Measurements from ENCODE around the gene RBAK. TPM values are rescaled to one million over a fixed set of nuclear protein-coding genes. Genes with fewer than 3 reads are reported as not detected.

The RBAK gene
- total and polyA plus RNA-seq, 2 of the 4 experiments (the other 2 are of a cell fraction): 2.8 to 8.1 TPM

- dilution Hi-C loops (cut with HindIII; ENCODE audit: low sequenced_read_pairs, unreplicated experiment) (no loop called here), in situ Hi-C loops (cut with MboI; ENCODE audit: low sequenced_read_pairs) (no loop called here), intact Hi-C loops (cut with micrococcal nuclease) (no loop called here)
- no peak overlapping the region for H2BK5ac ChIP-seq (ENCODE audit: low read depth, low read length, poor library complexity, severe bottlenecking)
- no peak overlapping the region for H4K5ac ChIP-seq (ENCODE audit: low read depth, low read length)
- no peak overlapping the region for H3K56ac ChIP-seq (ENCODE audit: extremely low read depth, insufficient read depth, low read length)
- H3K4me1 ChIP-seq (ENCODE audit: control insufficient read depth, insufficient read depth, low read length): no peaks in the 10 kb centered on the region
- H4K91ac ChIP-seq (ENCODE audit: insufficient read depth, low read depth, low read length): no peak overlapping the region
- H3K4ac ChIP-seq (ENCODE audit: low read depth, low read length): no peak overlapping the region
- WGBS, 2 experiments (ENCODE audit: extremely low coverage in 2 of 2, insufficient read length in 1 of 2): no CpG with 5 or more reads among the region's 4 CpGs
- peaks cover 3% of the 10 kb centered on the region; the same call in 1 of the 2 replicates for H3K27me3 ChIP-seq (ENCODE audit: control insufficient read depth, insufficient read depth, low read length)
- no peak overlapping the region for H2AK9ac ChIP-seq (replicated peaks; ENCODE audit: low read depth, low read length, poor library complexity)
- no peak overlapping the region for H3K4me3 ChIP-seq (ENCODE audit: insufficient read depth, low read depth, low read length)
- H3K4me2 ChIP-seq (ENCODE audit: low read depth, low read length): no peak overlapping the region
- no peak for ATAC-seq (ENCODE audit: low read depth)
- no peak overlapping the region for H3K18ac ChIP-seq (ENCODE audit: low read depth, low read length)
- no peak overlapping the region for H4K8ac ChIP-seq (ENCODE audit: low read depth in 2 of 2, low read length in 2 of 2)
- no peak overlapping the region for H3K9ac ChIP-seq (ENCODE audit: low read depth, low read length)
- TF ChIP-seq, protein P1, sequence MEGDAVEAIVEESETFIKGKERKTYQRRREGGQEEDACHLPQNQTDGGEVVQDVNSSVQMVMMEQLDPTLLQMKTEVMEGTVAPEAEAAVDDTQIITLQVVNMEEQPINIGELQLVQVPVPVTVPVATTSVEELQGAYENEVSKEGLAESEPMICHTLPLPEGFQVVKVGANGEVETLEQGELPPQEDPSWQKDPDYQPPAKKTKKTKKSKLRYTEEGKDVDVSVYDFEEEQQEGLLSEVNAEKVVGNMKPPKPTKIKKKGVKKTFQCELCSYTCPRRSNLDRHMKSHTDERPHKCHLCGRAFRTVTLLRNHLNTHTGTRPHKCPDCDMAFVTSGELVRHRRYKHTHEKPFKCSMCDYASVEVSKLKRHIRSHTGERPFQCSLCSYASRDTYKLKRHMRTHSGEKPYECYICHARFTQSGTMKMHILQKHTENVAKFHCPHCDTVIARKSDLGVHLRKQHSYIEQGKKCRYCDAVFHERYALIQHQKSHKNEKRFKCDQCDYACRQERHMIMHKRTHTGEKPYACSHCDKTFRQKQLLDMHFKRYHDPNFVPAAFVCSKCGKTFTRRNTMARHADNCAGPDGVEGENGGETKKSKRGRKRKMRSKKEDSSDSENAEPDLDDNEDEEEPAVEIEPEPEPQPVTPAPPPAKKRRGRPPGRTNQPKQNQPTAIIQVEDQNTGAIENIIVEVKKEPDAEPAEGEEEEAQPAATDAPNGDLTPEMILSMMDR (conservative IDR thresholded peaks at IDR 0.05; ENCODE audit: low read depth, low read length): no peak
- TF ChIP-seq, protein P2, sequence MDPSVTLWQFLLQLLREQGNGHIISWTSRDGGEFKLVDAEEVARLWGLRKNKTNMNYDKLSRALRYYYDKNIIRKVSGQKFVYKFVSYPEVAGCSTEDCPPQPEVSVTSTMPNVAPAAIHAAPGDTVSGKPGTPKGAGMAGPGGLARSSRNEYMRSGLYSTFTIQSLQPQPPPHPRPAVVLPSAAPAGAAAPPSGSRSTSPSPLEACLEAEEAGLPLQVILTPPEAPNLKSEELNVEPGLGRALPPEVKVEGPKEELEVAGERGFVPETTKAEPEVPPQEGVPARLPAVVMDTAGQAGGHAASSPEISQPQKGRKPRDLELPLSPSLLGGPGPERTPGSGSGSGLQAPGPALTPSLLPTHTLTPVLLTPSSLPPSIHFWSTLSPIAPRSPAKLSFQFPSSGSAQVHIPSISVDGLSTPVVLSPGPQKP (IDR thresholded peaks at IDR 0.05; ENCODE audit: borderline replicate concordance, low read depth, low read length): no peak
- no peak for TF ChIP-seq MXI1 (IDR thresholded peaks at IDR 0.05; ENCODE audit: borderline replicate concordance, low read depth, low read length)
- no peak for TF ChIP-seq FOS (IDR thresholded peaks at IDR 0.05; ENCODE audit: low read depth, low read length)
- no peak for TF ChIP-seq RCOR1 (IDR thresholded peaks at IDR 0.05; ENCODE audit: insufficient replicate concordance, low read length)
- TF ChIP-seq MAZ (IDR thresholded peaks at IDR 0.05; ENCODE audit: borderline replicate concordance, low read depth, low read length): no peak
- no peak for TF ChIP-seq RAD21 (IDR thresholded peaks at IDR 0.05; ENCODE audit: low read length)
- TF ChIP-seq NFE2L2 (IDR thresholded peaks at IDR 0.05; ENCODE audit: low read depth, low read length): no peak
- no peak for TF ChIP-seq CHD1 (IDR thresholded peaks at IDR 0.05; ENCODE audit: low read depth, low read length)
- TF ChIP-seq RFX5 (IDR thresholded peaks at IDR 0.05; ENCODE audit: low read depth, low read length): no peak
- TF ChIP-seq MAFK (IDR thresholded peaks at IDR 0.05; ENCODE audit: low read depth, low read length): no peak
- BruUV-seq (replicated peaks): TSS peak; percentile 13
- no peak overlapping the region for H3K14ac ChIP-seq (replicated peaks; ENCODE audit: low read depth, low read length)
- ChIA-PET POLR2A (ENCODE audit: unreplicated experiment) (no interaction called here), CTCF (no interaction called here)
- no peaks in the 10 kb centered on the region; a peak in 1 of 4 replicates for H3K79me1 ChIP-seq (ENCODE audit: low read depth in 1 of 2, low read length in 2 of 2)
- no peak overlapping the region for H2BK20ac ChIP-seq (ENCODE audit: low read depth, low read length)
- H2AFZ ChIP-seq (replicated peaks; ENCODE audit: low read length, poor library complexity): no peak overlapping the region
- DNase-seq: no peak
- H3K9me3 ChIP-seq (ENCODE audit: control insufficient read depth, insufficient read depth, low read length): peaks cover 59% of the 10 kb centered on the region
- H3K36me3 ChIP-seq (ENCODE audit: control insufficient read depth, insufficient read depth, low read length): peaks cover 26% of the 10 kb centered on the region
- no peak overlapping the region for H2BK15ac ChIP-seq (ENCODE audit: low read depth, low read length)
- no peak overlapping the region for H2BK120ac ChIP-seq (ENCODE audit: low read depth, low read length)
- H4K20me1 ChIP-seq (ENCODE audit: insufficient read depth, low read length): no peaks in the 10 kb centered on the region
- no peak overlapping the region for H3K27ac ChIP-seq (ENCODE audit: insufficient read depth, low read length)
- no peak overlapping the region for H3K23ac ChIP-seq (ENCODE audit: low read depth, low read length)
- no peaks in the 10 kb centered on the region for H3K9me1 ChIP-seq (ENCODE audit: insufficient read depth, low read length)
- H2AK5ac ChIP-seq (ENCODE audit: low read depth, low read length): no peak overlapping the region
These were observed 22.9 kb downstream of the RBAK start for GRCh38 chr7:5068521-5068920.

Data from IMR-90 (cell line).